D721Med (cell line): ENCODE data around the gene HRNR.
"Not testable (repeated sequence)": the region's sequence is repeated elsewhere in the genome, so short reads cannot be mapped to it uniquely, and the experiment has no call there.

ENCODE experiments used
- DNase-seq: peaks from one replicate; pipeline ENCODE4 v3.0.0; 2011; ENCODE audit warnings: low spot score; ENCODE audit not compliant: insufficient read length
- FAIRE-seq: peaks from 2 replicates; lab custom pipeline; 2011; peaks lifted over from hg19 to GRCh38; lab: Jason Lieb, UNC
- CTCF ChIP-seq: IDR thresholded peaks from 2 replicates; pipeline ENCODE4 v1.5.1; 2012; ENCODE audit warnings: mild to moderate bottlenecking, control low read depth; ENCODE audit not compliant: insufficient read depth; ENCODE audit errors: missing control alignments

The HRNR gene

GRCh38 chr1:152224093-152224492 lies at the start of gene HRNR:
TSS of gene HRNR (minus strand) at chr1:152224193. CDS start at chr1:152223253, 940 bp downstream.
- no peak for FAIRE-seq
- TF ChIP-seq CTCF = no peak
- no peak for DNase-seq

- DNase-seq, FAIRE-seq: not testable (repeated sequence)
These were observed 32.4 kb upstream of the HRNR start for GRCh38 chr1:152256394-152256793.

GRCh38 chr1:152252157-152252556 lies 28.2 kb upstream of the HRNR start:
- FAIRE-seq (no peak), DNase-seq (no peak)
- no peak for TF ChIP-seq CTCF

GRCh38 chr1:152251391-152251790 lies 27.4 kb upstream of the HRNR start:
- FAIRE-seq = no peak
- TF ChIP-seq CTCF = no peak

GRCh38 chr1:152247316-152247715 lies 23.3 kb upstream of the HRNR start:
- no peak for DNase-seq
- FAIRE-seq = no peak
- no peak for TF ChIP-seq CTCF

More at GRCh38 chr1:152251391-152251790, 27.4 kb upstream of the HRNR start:
- no peak for DNase-seq

GRCh38 chr1:152244576-152245273 lies 20.7 kb upstream of the HRNR start:
- no peak for FAIRE-seq
- no peak for DNase-seq
- no peak for TF ChIP-seq CTCF

GRCh38 chr1:152237093-152237492 lies 13.1 kb upstream of the HRNR start:
- no peak for FAIRE-seq
- DNase-seq = no peak
- TF ChIP-seq CTCF = no peak
